ENCODE data around the gene MCC.

The MCC gene

DNA sequence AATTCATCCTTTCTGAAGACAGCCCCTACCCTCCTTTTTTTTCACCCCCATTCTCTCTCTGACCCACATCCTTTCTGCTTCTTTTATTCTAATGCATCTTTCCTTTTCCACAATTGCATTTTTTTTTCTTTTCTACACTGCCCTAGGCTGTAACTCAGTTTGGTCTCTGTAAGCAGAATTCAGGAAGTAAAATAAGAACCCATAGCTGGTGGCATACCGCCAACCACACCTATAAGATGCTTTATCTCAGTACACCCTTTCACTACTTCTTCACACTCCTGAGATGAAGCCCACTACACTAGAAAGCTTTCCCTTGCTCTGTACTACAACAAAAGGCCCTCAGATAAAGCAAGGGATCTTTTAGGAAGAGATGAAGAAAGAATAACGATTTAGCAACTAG lies 37.3 kb downstream of the MCC start:
- H3K4me3 ChIP-seq (ENCODE audit: control insufficient read depth, low read depth, low read length) = no peak overlapping the region
- TF ChIP-seq, protein P1, sequence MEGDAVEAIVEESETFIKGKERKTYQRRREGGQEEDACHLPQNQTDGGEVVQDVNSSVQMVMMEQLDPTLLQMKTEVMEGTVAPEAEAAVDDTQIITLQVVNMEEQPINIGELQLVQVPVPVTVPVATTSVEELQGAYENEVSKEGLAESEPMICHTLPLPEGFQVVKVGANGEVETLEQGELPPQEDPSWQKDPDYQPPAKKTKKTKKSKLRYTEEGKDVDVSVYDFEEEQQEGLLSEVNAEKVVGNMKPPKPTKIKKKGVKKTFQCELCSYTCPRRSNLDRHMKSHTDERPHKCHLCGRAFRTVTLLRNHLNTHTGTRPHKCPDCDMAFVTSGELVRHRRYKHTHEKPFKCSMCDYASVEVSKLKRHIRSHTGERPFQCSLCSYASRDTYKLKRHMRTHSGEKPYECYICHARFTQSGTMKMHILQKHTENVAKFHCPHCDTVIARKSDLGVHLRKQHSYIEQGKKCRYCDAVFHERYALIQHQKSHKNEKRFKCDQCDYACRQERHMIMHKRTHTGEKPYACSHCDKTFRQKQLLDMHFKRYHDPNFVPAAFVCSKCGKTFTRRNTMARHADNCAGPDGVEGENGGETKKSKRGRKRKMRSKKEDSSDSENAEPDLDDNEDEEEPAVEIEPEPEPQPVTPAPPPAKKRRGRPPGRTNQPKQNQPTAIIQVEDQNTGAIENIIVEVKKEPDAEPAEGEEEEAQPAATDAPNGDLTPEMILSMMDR (conservative IDR thresholded peaks at IDR 0.05; ENCODE audit: control insufficient read depth, insufficient read depth, low read depth, low read length) = no peak
- no peak for DNase-seq (ENCODE audit: low read depth)

DNA sequence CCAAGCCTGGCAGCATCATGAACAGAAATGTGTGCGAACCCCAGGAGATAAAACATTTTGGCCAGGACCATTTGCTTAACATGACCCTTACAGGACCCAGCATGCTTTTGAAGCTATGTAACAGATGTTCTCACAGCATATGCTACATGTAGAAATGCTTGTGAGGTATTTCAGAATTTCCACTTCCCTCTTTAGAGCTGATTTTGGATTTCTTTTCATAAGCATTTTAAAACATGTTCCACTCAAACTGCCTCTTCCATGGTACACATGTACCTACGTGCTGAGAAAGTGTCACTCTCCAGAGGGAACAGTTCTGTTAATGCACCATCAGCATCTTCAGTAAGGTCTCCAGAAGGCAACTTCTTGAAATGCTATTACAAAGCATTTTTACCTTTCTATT lies 37.8 kb downstream of the MCC start:
- TF ChIP-seq, protein P1 (conservative IDR thresholded peaks at IDR 0.05; ENCODE audit: control insufficient read depth, insufficient read depth, low read depth, low read length) = no peak
- H3K4me3 ChIP-seq (ENCODE audit: control insufficient read depth, low read depth, low read length) = no peak overlapping the region
- DNase-seq (ENCODE audit: low read depth) = peak; percentile 6

DNA sequence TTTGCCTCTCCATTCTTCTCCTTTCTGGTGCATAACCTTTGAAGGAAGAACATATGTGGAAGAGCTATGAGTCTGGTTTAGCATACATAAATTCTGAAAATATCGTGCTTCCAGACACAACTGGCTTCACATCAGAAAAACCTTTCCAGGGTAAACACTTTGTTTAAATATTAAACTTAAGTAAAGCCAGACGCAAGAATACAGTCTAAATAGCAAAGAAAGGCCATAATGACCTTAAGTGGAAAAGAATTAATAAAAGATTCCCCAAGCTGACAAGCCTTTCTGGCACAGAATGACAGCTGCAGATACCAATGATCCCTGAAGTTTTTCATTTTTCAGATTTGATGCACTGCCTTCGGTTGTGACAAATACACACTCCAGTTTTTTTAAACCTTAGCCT lies 40.0 kb downstream of the MCC start:
- no peak for DNase-seq (ENCODE audit: low read depth)
- TF ChIP-seq, protein P1 (conservative IDR thresholded peaks at IDR 0.05; ENCODE audit: control insufficient read depth, insufficient read depth, low read depth, low read length) = no peak
- no peak overlapping the region for H3K4me3 ChIP-seq (ENCODE audit: control insufficient read depth, low read depth, low read length)

DNA sequence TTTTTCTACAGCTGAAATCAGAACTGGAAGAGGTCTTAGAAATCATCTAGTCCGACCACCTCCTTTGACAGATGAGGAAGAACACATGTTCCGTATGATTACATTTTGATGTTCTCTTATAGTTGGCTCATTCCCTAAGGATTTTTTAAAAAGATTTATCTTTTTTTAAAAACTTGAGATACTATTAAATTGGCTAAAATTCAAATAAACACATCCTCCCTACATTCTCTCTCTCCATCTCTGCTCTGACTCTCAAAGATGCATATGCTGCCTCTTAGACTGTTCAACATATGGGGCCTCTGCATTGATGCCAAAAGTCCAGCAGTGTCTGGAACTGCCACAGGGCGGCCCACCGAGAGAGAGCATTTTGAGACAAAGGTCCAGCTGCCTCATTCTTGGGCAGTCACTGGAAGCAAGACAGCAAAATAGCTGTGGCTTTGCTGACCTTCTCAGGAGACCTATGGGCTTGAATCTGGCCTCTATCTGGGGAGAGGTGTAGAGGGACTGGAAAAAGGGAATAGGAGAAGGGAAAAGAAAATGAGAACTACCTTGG lies 40.7 kb downstream of the MCC start:
- H3K4me3 ChIP-seq (ENCODE audit: control insufficient read depth, low read depth, low read length) = no peak overlapping the region
- DNase-seq (ENCODE audit: low read depth) = peak; percentile 6
- TF ChIP-seq, protein P1 (conservative IDR thresholded peaks at IDR 0.05; ENCODE audit: control insufficient read depth, insufficient read depth, low read depth, low read length) = peak; percentile 19

DNA sequence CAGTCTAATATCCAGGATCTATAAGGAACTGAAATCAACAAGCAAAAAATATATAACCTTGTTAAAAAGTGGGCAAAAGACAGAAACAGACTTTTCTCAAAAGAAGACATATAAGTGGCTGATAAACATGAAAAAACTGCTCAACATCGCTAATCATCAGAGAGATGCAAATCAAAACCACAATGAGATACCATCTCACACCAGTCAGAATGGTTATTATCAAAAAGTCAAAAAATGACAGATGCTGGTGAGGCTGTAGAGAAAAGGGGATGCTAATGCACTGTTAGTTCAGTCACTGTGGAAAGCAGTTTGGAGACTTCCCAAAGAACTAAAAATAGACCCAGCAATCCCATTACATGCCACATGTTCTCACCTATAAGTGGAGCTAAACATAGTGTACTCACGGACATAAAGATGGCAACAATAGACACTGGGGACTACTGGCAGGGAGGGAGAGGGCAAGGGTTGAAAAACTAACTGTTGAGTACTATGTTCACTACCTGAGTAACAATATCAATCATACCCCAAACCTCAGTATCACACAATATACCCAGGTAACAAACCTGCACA lies 41.8 kb downstream of the MCC start:
- H3K4me3 ChIP-seq (ENCODE audit: control insufficient read depth, low read depth, low read length) = no peak overlapping the region
- TF ChIP-seq, protein P1 (conservative IDR thresholded peaks at IDR 0.05; ENCODE audit: control insufficient read depth, insufficient read depth, low read depth, low read length) = no peak

DNA sequence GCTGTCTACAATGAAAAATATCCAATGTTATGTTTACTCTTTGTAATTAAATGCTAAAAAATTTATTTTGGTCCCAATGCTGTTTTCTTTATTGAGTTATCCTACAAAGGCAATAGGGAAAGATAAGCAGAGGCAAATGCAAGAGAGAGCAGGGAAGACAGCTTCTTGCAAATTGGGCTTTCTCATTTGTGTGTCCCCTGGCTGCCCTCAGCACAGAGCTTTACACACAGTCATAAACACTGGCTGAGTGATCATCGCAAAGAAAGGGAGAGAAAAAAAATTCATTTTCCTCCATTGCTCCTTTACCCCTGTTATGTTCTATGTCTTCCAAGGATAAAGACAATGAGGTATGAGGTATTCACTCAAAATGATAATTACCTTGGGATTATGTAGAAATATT lies 51.1 kb downstream of the MCC start:
- TF ChIP-seq, protein P1 (conservative IDR thresholded peaks at IDR 0.05; ENCODE audit: control insufficient read depth, insufficient read depth, low read depth, low read length) = no peak
- no peak for DNase-seq (ENCODE audit: low read depth)
- H3K4me3 ChIP-seq (ENCODE audit: control insufficient read depth, low read depth, low read length) = no peak overlapping the region

More for the DNA sequence above, 41.8 kb downstream of the MCC start:
- no peak for DNase-seq (ENCODE audit: low read depth)
